Activated naive CD4-positive, alpha-beta T cell (primary cell): ENCODE measurements around the gene CTRB1.
"Not testable (repeated sequence)": the region's sequence is repeated elsewhere in the genome, so short reads cannot be mapped to it uniquely, and the experiment has no call there.

Experiments used
- DNase-seq, 4 experiments: peaks; one replicate each; lab custom pipeline; 2025; lab: John Stamatoyannopoulos, UW

The CTRB1 gene

GRCh38 chr16:75254359-75254837, 35.6 kb downstream of the CTRB1 start:
- DNase-seq = no peak

- no peak for DNase-seq
These were observed 37.3 kb downstream of the CTRB1 start for GRCh38 chr16:75256059-75256571.

GRCh38 chr16:75256696-75257343, 38.0 kb downstream of the CTRB1 start:
- no peak for DNase-seq

GRCh38 chr16:75257886-75258806, 39.4 kb downstream of the CTRB1 start:
- DNase-seq = no peak

GRCh38 chr16:75258807-75259141, 40.0 kb downstream of the CTRB1 start:
- no peak for DNase-seq

GRCh38 chr16:75260851-75261589, 42.2 kb downstream of the CTRB1 start:
- no peak for DNase-seq

- no peak for DNase-seq
These were observed 42.8 kb downstream of the CTRB1 start for GRCh38 chr16:75261590-75262078.

GRCh38 chr16:75262104-75262799, 43.5 kb downstream of the CTRB1 start:
- DNase-seq = no peak

- no peak for DNase-seq
These were observed 44.0 kb downstream of the CTRB1 start for GRCh38 chr16:75262800-75263127.

GRCh38 chr16:75263291-75263962, 44.6 kb downstream of the CTRB1 start:
- DNase-seq = no peak

- DNase-seq = no peak
These were observed 45.2 kb downstream of the CTRB1 start for GRCh38 chr16:75263963-75264445.

GRCh38 chr16:75264457-75264998, 45.7 kb downstream of the CTRB1 start:
- DNase-seq = no peak

GRCh38 chr16:75264999-75265910, 46.5 kb downstream of the CTRB1 start:
- no peak for DNase-seq

- no peak for DNase-seq
These were observed 47.3 kb downstream of the CTRB1 start for GRCh38 chr16:75265911-75266701.

GRCh38 chr16:75266738-75267630, 48.2 kb downstream of the CTRB1 start:
- DNase-seq = no peak

GRCh38 chr16:75267631-75268264, 49.0 kb downstream of the CTRB1 start:
- no peak for DNase-seq

GRCh38 chr16:75269358-75269757, 50.6 kb downstream of the CTRB1 start:
- DNase-seq = not testable (repeated sequence)
